ENCODE results near the gene ASPSCR1. TPM values are rescaled to one million over a fixed set of nuclear protein-coding genes. Genes with fewer than 3 reads are reported as not detected.

The ASPSCR1 gene
- total and polyA plus RNA-seq, 9 of the 15 experiments (the other 6 are each of a cell fraction or from before 2014, with no cell fraction given), result 0.90 to 36.9 (median 11.6) TPM

DNA sequence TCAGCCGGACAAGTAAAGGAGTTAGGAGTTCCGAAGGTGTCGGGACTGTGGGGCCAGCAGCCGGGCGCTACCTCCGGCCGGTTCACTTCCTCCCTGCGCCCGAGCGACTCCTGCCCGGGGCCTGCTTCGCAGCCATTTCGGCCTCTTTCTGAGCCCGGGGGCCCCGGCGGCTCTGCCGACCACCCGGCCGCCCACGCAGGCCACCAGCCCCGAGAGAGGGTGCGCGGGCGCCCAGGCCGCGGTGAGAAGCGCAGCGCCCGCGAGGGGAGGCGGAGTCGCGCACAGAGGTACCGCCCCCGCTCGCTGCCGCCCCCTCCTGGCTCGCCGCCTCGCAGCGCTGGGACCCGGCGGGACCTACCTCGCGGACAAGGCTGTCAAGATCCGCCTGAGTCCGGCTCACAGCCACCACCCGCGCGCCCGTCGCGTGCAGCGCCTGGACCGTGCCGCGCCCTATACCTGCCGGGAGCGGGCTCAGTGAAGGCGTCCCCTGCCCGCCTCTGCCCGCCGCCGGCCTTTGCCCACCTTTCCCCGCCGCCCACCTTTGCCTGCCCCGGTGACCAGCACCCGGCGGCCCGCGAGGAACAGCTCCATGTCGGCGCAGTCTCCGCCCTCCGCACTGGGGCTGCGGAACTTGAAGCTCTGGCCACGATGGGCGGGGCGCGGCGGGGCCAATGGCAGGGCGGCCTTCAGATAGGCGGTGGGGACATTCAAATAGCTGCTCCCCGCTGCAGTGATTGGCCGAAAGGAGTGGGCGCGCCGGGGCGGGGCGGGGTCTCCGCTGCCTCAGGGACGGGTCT, 59.9 kb downstream of the ASPSCR1 start, which contains the start of gene DCXR (continued):
- no peak for TF ChIP-seq TFAM (CRISPR knock-in tag; conservative IDR thresholded peaks at IDR 0.05)
- TF ChIP-seq SP2 (IDR thresholded peaks at IDR 0.05; ENCODE audit: extremely low read depth, low read depth, low read length, poor library complexity, severe bottlenecking), result peak; percentile 20
- TF ChIP-seq ZNF668 (CRISPR knock-in tag; IDR thresholded peaks at IDR 0.05), result no peak
- peak; percentile 94 for TF ChIP-seq AFF4 (CRISPR knock-in tag; IDR thresholded peaks at IDR 0.05)
- no peak for TF ChIP-seq SRSF7 (optimal IDR thresholded peaks at IDR 0.05; ENCODE audit: low read depth, low read length)
- TF ChIP-seq ZNF165 (CRISPR knock-in tag; IDR thresholded peaks at IDR 0.05; ENCODE audit: borderline replicate concordance), result no peak
- TF ChIP-seq, protein P1, sequence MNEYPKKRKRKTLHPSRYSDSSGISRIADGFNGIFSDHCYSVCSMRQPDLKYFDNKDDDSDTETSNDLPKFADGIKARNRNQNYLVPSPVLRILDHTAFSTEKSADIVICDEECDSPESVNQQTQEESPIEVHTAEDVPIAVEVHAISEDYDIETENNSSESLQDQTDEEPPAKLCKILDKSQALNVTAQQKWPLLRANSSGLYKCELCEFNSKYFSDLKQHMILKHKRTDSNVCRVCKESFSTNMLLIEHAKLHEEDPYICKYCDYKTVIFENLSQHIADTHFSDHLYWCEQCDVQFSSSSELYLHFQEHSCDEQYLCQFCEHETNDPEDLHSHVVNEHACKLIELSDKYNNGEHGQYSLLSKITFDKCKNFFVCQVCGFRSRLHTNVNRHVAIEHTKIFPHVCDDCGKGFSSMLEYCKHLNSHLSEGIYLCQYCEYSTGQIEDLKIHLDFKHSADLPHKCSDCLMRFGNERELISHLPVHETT (CRISPR knock-in tag; conservative IDR thresholded peaks at IDR 0.05 in 1 of 2, IDR thresholded peaks at IDR 0.05 in 1 of 2), result peak in 1 of 2 experiments; percentile 40; a peak in 1 of 4 replicates
- TF ChIP-seq, protein P2, sequence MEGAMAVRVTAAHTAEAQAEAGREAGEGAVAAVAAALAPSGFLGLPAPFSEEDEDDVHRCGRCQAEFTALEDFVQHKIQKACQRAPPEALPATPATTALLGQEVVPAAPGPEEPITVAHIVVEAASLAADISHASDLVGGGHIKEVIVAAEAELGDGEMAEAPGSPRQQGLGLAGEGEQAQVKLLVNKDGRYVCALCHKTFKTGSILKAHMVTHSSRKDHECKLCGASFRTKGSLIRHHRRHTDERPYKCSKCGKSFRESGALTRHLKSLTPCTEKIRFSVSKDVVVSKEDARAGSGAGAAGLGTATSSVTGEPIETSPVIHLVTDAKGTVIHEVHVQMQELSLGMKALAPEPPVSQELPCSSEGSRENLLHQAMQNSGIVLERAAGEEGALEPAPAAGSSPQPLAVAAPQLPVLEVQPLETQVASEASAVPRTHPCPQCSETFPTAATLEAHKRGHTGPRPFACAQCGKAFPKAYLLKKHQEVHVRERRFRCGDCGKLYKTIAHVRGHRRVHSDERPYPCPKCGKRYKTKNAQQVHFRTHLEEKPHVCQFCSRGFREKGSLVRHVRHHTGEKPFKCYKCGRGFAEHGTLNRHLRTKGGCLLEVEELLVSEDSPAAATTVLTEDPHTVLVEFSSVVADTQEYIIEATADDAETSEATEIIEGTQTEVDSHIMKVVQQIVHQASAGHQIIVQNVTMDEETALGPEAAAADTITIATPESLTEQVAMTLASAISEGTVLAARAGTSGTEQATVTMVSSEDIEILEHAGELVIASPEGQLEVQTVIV (CRISPR knock-in tag; IDR thresholded peaks at IDR 0.05; ENCODE audit: borderline replicate concordance), result no peak
- no peak for TF ChIP-seq RFX5 (IDR thresholded peaks at IDR 0.05; ENCODE audit: low read depth, low read length)
- peak; percentile 60 for TF ChIP-seq CHD1 (IDR thresholded peaks at IDR 0.05; ENCODE audit: low read length)
- no peak for TF ChIP-seq HMG20A (CRISPR knock-in tag; conservative IDR thresholded peaks at IDR 0.05)
- no peak for TF ChIP-seq ZNF143 (CRISPR knock-in tag; IDR thresholded peaks at IDR 0.05)
- no peak; the same call in 1 of the 2 replicates for TF ChIP-seq SMARCC2 (IDR thresholded peaks at IDR 0.05; ENCODE audit: low read depth)
- no peak for TF ChIP-seq MTA2 (IDR thresholded peaks at IDR 0.05; ENCODE audit: low read depth)
- TF ChIP-seq ZNF23 (CRISPR knock-in tag; IDR thresholded peaks at IDR 0.05), result no peak

Data from K562 (cell line).